Ishikawa (cell line): ENCODE measurements around the gene LACTB.

ENCODE experiments used
- CREB1 ChIP-seq: IDR thresholded peaks from 2 replicates; pipeline ENCODE4 v1.6.1; 2012; ENCODE audit warnings: low read depth
- RAD21 ChIP-seq: IDR thresholded peaks from 2 replicates; pipeline ENCODE4 v1.6.1; 2012; ENCODE audit warnings: low read depth

- TF ChIP-seq RAD21 (no peak), CREB1 (no peak)
These were observed 27.1 kb upstream of the LACTB start for GRCh38 chr15:63094495-63094931.
